Measurements from ENCODE around the gene TCEA3.

TCEA3 gene

GRCh38 chr1:23362218-23362713 is 62.3 kb downstream of the TCEA3 start:
- DNase-seq: no peak

DNA sequence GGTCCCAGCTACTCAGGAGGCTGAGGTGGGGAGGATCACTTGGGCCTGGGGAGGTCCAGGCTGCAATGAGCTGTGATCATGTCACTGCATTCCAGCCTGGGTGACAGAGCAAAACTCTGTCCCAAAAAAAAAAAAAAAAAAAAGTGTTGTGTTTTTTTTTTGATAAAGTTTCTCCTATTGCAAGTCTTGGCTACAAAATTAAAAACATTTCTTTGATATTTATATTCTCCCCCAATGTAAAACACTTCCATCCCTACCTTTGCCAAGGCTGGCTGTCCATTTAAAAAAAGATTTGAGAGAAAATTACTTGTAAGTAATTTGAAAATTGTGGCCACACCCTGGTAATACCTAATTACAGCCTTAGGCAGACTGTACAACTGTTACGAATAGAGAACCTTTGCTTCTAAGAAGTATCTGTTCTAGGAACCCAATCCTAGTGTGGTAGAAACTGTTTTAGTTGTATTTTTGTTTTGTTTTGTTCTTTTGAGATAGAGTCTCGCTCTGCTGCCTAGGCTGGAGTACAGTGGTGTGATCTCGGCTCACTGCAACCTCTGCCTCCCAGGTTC is 66.2 kb downstream of the TCEA3 start:
- DNase-seq: no peak

- DNase-seq: no peak
Measured at GRCh38 chr1:23357138-23357908, 67.2 kb downstream of the TCEA3 start.

DNA sequence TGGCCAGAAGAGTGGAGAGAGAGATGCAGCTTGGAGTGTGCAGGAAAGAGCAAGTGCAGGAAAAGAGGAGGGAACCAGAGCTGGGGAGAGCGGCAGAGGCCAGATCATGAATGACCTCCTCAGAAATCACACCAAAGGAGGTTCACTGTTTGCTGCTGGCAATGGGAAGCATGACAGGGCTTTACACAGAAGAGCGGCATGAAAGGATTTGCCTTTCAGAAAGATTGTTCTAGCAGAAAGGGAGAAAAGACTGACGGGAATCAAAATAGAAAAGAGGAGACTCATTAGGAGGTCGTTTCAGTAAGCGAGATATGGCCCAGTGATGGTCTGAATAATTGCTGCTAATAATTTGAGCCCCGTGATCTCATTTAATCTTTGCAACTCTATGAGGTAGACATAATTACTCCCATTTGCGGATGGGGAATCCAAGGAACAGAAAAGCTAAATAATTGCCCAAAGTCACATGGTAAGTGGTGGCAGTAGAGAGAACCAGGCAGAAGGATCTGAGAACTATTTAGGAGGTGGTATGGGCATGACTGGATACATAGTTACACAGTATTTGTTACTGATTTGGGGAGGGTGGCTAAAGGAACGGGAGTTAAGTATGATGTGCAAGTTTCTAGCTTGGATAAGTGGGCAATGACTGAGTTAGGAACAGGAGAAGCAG is 67.9 kb downstream of the TCEA3 start:
- DNase-seq: no peak

DNA sequence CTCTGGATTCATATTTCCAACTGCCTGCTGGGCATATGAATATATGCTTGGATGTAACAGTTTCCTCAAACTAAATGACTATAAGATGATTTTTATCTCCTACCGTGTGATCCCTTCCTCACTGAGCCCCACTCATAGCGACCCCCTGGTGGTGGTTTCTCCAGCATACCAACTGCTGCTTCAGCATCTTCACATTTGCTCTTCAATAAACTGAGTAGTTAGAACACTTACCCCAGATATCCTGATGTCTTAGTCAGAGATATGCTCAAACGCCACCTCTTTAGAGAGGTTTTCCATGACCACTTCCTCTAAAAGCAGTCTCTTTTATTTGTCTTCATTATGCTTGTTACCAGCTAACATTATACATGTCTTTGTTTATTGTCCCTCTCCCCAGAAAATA is 70.3 kb downstream of the TCEA3 start:
- no peak for DNase-seq

GRCh38 chr1:23352096-23352695 is 72.4 kb downstream of the TCEA3 start:
- DNase-seq: no peak

DNA sequence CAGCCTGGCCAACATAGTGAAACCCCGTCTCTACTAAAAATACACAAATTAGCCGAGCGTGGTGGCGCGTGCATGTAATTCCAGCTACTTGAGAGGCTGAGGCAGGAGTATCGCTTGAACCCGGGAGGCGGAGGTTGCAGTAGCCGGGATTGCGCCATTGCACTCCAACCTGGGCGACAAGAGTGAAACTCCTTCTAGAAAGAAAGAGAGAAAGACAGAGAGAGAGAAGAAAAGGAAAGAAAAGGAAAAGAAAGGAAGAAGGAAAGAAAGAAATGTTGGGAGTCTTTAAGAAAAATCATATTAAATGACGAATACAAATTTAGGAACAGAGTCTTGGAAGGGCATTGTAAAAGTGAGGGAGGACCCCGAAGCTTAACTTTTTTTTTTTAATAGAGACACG is 78.6 kb downstream of the TCEA3 start:
- no peak for DNase-seq

DNA sequence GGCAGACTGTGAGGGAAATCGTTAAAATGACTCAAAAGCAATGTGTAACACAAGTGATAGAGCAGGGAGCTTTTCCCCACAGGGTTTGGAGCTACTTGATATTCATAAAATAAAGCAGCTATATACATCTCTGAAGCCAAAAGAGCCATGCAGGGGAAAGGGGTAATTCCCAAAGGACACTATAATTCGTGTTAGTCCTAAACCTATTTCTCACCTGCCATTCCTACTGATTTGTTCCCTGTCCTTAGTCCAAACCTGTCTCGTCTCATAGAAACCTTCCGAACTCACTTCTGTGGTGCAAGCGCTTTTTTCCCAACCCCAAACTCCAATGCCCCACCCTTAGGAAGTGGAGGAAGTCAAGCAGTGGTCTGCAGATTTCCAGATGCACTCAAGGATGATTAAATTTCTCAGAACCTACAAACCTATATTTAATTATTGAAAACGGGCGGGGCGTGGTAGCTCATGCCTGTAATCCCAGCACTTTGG is 79.5 kb downstream of the TCEA3 start:
- DNase-seq: no peak

DNA sequence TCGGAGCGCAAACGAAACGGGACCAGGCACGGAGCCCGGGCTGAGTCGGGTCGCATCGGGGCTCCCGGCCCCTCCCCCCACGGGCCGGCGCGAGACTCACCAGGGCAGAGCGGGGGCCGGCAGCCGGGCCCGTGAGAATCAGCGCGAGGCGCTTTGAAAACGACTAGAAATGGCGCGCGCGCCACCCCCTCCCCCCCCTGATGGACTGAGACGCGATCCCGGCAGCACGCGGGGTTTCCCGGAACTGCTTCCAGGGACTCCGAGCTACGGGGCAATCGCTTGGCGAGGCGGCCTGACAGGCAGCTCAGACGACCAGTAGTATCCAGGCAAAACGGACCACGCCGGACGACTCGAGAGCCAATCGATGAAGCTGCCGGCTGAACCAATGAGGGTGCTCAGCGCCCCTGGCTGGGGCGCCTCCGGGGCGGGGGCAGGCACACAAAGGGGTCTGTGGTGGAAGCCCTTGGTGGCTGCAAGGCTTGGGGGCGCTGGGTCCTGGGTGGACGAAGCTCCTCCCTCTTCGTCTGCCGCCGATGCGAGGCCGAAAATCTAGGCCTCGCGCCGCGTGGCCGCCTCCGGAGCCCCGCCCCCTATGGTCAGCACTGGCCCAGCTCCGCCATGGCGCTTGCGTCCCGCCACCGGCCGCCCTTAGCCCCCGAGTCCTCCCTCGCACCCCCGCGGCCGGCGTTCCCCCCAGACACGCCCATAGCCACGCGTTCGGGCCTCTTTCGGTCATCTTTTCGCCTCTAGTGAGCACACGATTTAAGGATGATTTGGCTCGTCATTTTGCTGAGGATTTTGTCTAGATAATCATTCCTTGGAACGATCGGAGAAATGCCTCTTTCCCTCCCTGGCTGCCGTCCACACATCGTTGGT is 80.2 kb downstream of the TCEA3 start, which contains the start of gene HNRNPR:
Gene HNRNPR (minus strand): TSS at position 174 of the 876 bp plus-strand sequence. CDS start 3,276 bp downstream, outside the sequence.
- DNase-seq: peak; percentile 96

GRCh38 chr1:23343221-23344110 is 81.1 kb downstream of the TCEA3 start:
- peak; percentile 47 for DNase-seq

DNA sequence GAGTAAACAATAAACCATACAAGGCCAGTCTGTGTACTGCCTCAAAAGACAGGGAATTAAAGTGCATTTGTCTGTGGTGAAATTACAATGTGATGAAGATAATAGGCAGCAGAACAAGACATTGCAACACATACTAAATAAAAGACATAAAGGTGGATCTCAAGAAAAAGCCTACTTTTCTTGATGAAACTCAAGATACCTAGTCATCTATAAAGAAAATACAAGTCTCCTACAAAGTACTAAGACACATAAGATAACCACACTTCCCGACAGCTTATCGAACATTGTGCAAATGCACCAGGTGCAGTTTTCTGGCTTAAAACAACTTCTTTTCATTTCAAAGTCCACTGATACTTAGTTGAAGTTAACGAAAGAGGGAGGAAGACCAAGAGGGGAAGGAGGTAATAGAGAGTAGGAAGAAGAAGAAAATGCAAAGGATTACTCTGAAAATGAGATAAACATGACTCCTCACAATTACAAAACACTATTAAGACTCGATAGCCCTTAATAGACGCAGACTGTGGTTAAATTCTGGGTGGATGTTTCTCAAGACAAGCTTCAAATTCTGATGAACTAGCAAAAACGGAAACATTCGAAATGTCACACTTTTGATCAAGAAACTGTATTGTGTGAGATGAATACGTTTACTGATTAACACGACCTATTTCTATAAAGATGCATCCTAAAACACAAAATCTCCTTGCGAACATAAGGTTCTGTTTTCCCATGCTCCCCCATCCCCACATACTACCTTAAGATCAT is 82.4 kb downstream of the TCEA3 start:
- DNase-seq: no peak

- no peak for DNase-seq
Measured at GRCh38 chr1:23339632-23340031, 84.9 kb downstream of the TCEA3 start.

- no peak for DNase-seq
Measured at GRCh38 chr1:23337869-23338268, 86.7 kb downstream of the TCEA3 start.

DNA sequence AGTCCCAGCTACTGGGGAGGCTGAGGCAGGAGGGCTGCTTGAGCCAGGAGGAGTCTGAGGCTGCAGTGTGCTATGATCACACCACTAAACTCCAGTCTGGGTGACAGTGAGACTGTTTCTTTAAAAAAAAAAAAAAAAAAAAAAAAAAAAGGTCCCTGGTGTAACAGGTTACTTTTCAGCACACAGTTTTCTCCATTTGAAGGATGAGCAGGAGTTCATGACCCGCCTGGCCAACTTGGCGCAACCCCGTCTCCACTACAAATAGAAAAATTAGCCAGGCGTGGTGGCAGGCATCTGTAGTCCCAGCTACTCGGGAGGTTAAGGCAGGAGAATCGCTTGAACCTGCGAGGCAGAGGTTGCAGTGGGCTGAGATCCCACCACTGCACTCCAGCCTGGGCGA is 92.8 kb downstream of the TCEA3 start:
- no peak for DNase-seq
